RWPE2 (cell line): ENCODE results near the gene FBXO5.

Experiments used
- ATAC-seq: fragments of 200-7000 bp; cut with Tn5 transposase; 3 replicates; pipeline ENCODE4 v1.9.1; 2021; ENCODE audit warnings: low read depth
- DNase-seq: peaks from one replicate; pipeline ENCODE4 v3.0.0-alpha.2; 2020; ENCODE audit warnings: low spot score
- H3K27ac ChIP-seq: fragments of 450-650 bp; 2 replicates; pipeline ENCODE4 v1.5.1; 2017; ENCODE audit warnings: mild to moderate bottlenecking; ENCODE audit not compliant: poor library complexity, severe bottlenecking
- H3K27me3 ChIP-seq: fragments of 250-450 bp; sonication (Bioruptor Pico); 2 replicates; pipeline ENCODE4 v1.5.1; 2021; ENCODE audit warnings: mild to moderate bottlenecking, moderate library complexity; ENCODE audit not compliant: insufficient read depth, poor library complexity, severe bottlenecking
- H3K36me3 ChIP-seq: fragments of 250-450 bp; sonication (Bioruptor Pico); 2 replicates; pipeline ENCODE4 v1.5.1; 2020; ENCODE audit warnings: low read depth, mild to moderate bottlenecking, moderate library complexity
- H3K4me1 ChIP-seq: fragments of 250-450 bp; sonication (Bioruptor Pico); 2 replicates; pipeline ENCODE4 v1.5.1; 2021; ENCODE audit warnings: mild to moderate bottlenecking, moderate library complexity; ENCODE audit not compliant: insufficient read depth, poor library complexity, severe bottlenecking
- H3K4me3 ChIP-seq: fragments of 250-450 bp; sonication (Bioruptor Pico); 2 replicates; pipeline ENCODE4 v1.5.1; 2021; ENCODE audit warnings: mild to moderate bottlenecking, moderate library complexity; ENCODE audit not compliant: severe bottlenecking
- H3K9me3 ChIP-seq: fragments of 250-450 bp; sonication (Bioruptor Pico); 2 replicates; pipeline ENCODE4 v1.5.1; 2021; ENCODE audit warnings: mild to moderate bottlenecking, moderate library complexity; ENCODE audit not compliant: severe bottlenecking
- TF ChIP-seq, protein P1 (sequence below): fragments of 450-650 bp; IDR thresholded peaks from one replicate; pipeline ENCODE4 v1.5.1; 2017; ENCODE audit warnings: mild to moderate bottlenecking, moderate library complexity; ENCODE audit not compliant: poor library complexity, severe bottlenecking

FBXO5 gene, protein sequence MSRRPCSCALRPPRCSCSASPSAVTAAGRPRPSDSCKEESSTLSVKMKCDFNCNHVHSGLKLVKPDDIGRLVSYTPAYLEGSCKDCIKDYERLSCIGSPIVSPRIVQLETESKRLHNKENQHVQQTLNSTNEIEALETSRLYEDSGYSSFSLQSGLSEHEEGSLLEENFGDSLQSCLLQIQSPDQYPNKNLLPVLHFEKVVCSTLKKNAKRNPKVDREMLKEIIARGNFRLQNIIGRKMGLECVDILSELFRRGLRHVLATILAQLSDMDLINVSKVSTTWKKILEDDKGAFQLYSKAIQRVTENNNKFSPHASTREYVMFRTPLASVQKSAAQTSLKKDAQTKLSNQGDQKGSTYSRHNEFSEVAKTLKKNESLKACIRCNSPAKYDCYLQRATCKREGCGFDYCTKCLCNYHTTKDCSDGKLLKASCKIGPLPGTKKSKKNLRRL

DNA sequence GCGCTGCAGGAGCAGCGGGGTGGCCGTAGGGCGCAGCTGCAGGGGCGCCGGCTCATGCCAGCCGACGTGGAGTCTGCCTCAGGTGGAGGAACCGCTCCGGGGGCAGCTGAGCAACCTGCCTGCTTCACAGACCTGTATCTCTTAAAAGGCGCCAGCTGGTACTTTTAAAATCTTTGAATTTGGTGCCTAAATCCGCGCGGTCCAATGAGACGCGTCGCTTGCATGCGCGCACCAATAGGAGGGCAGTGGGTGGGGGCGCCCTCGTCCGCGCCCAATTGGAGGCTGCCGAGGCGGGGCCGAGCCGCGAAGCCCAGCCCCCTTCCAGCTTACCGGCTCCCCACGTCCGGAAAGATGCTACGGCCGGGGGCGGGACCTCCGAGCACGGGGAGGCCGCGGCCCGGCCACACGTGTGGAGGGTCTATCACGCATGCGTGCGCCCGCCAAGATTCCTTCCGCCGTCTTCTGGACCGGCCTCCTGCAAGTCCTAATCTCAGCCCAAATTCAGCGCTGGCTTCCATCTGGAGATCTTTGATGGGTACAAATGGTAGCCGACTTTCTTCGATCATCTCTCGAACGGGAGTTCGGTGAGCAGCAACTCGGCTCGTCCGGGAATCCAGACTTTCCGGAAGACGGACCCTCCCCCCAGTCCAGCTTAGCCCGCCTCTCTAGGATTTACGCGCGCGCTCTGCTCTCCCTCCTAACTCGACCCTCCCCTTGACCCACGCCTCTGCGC is at the start of gene FBXO5:
Gene FBXO5, minus strand, starts transcription at position 138 of the 733 bp plus-strand sequence. Its CDS starts 82 bp downstream, at position 56.
- Histone ChIP-seq H3K36me3 (peaks cover 52% of the 10 kb centered on the region), H3K27ac (peak within 1 kb of the TSS; percentile 89), H3K27me3 (no peaks in the 10 kb centered on the region), H3K4me1 (peaks cover 31% of the 10 kb centered on the region), H3K9me3 (no peaks in the 10 kb centered on the region), H3K4me3 (peak within 1 kb of the TSS; percentile 87)
- ATAC-seq (peak; percentile 85), DNase-seq (peak; percentile 97)
- TF ChIP-seq, protein P1, sequence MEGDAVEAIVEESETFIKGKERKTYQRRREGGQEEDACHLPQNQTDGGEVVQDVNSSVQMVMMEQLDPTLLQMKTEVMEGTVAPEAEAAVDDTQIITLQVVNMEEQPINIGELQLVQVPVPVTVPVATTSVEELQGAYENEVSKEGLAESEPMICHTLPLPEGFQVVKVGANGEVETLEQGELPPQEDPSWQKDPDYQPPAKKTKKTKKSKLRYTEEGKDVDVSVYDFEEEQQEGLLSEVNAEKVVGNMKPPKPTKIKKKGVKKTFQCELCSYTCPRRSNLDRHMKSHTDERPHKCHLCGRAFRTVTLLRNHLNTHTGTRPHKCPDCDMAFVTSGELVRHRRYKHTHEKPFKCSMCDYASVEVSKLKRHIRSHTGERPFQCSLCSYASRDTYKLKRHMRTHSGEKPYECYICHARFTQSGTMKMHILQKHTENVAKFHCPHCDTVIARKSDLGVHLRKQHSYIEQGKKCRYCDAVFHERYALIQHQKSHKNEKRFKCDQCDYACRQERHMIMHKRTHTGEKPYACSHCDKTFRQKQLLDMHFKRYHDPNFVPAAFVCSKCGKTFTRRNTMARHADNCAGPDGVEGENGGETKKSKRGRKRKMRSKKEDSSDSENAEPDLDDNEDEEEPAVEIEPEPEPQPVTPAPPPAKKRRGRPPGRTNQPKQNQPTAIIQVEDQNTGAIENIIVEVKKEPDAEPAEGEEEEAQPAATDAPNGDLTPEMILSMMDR = no peak

DNA sequence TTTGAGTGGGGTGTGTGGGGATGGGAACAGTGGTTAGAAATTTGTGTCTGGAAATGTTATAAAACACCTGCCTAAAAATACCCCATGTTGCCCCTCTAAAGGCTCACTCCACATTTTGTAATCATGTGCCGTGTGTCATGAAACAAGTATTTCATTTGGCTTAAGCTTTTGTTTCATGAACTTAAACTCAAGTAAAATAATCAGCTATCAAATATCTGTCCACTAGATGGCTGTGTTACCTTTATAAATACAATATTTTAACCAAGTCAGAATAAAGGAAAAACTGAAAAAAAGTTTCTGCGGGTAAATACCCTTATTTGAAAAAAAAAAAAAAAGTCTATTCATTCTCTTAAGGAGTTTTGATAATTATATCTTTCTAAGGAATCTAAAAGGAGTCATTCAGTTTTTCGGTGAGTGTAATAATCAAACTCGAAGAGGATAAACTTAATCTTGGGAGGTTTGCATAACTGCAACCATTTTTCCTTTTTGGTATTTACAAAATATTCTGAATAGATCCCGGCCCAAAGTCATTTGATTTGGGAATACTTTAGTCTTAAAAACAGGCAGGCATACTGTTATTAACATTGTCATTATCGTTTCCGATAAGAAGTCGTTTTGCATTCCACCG is 49.5 kb upstream of the FBXO5 start:
- no peaks in the 10 kb centered on the region for H3K27me3 ChIP-seq
- H3K4me3 ChIP-seq = no peak overlapping the region
- ATAC-seq (peak; percentile 30; the same call in 2 of the 3 replicates), DNase-seq (no peak)
- peaks cover 16% of the 10 kb centered on the region for H3K4me1 ChIP-seq
- H3K36me3 ChIP-seq = no peaks in the 10 kb centered on the region
- peak overlapping the region; percentile 88 for H3K27ac ChIP-seq
- TF ChIP-seq, protein P1 = peak; percentile 77
- H3K9me3 ChIP-seq = no peaks in the 10 kb centered on the region

DNA sequence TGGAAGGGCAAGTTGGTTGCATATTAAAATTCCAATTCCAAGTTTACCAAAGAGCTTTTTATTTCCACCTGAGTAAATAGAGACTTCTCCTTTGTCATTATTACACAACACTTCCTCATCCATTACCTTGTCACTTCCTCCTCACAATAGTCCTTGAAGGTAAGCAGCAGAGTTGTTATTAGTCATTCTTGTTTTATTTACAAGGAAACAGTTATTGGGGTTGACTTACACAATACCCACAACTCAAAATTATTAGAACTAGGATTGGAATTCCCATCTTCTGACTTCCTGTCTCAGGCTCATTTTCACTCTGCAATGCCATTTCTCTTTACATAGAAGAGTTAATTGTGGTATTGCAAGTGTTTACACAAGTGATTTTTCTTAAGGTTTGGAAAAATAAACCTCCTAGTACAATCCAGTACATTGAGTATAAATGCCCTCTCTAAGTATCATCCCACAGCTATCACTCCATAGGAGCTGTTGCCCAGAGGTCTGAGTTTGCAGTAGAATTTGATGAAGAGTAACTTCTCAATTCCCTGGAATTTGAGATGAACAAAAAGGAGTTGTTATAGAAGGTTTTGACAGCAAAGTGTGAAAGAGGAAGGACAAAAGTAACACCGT is 48.6 kb upstream of the FBXO5 start:
- Histone ChIP-seq H3K9me3 (no peaks in the 10 kb centered on the region), H3K4me3 (no peak overlapping the region), H3K27me3 (no peaks in the 10 kb centered on the region), H3K4me1 (peaks cover 16% of the 10 kb centered on the region), H3K27ac (peak overlapping the region; percentile 88), H3K36me3 (no peaks in the 10 kb centered on the region)
- TF ChIP-seq, protein P1 = no peak
- DNase-seq (no peak), ATAC-seq (peak; percentile 90)

DNA sequence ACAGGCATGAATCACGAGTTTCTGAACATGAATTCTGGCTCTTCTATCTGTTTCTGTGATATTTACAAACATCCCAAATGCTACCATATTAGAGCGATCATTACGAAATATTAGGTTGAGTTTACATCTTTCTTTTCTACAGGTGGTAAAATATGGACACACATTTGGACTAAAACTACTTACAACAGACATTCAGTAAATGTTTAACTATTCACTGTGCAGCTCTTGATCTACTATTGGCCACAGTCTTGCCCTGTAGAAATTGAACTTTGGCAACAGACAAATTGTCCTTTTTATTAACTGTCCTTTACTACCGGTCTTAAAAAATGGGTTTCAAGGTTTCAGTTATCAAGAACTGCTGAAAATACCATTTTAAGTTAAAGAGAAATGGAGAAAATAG is 46.1 kb upstream of the FBXO5 start:
- ATAC-seq (no peak), DNase-seq (no peak)
- TF ChIP-seq, protein P1 = no peak
- Histone ChIP-seq H3K27me3 (no peaks in the 10 kb centered on the region), H3K36me3 (no peaks in the 10 kb centered on the region), H3K27ac (no peak overlapping the region), H3K4me1 (peaks cover 16% of the 10 kb centered on the region), H3K4me3 (no peak overlapping the region), H3K9me3 (no peaks in the 10 kb centered on the region)
